MCF 10A (cell line): ENCODE measurements around the gene UNCX. TPM values are rescaled to one million over a fixed set of nuclear protein-coding genes. Genes with fewer than 3 reads are reported as not detected.

Source experiments
- BruUV-seq: library from RNA; stranded (reverse); fragments of 400-500 nt; replicated peaks from 2 replicates; lab custom pipeline; 2021; lab: Mats Ljungman, UMichigan
- CTCF ChIA-PET: fragments of 300-600 bp; sonication (Branson Sonifier 250); formaldehyde crosslinking; extraction: SDS; loops from one replicate; lab custom pipeline; 2021; ENCODE audit warnings: antibody characterized with exemption, inconsistent platforms; lab: Yijun Ruan, JAX
- POLR2A ChIA-PET: fragments of 300-600, 350-650 bp; sonication (Branson Sonifier 250); formaldehyde crosslinking; extraction: SDS; loops from one replicate; lab custom pipeline; 2020; ENCODE audit warnings: antibody characterized with exemption, inconsistent platforms; lab: Yijun Ruan, JAX
- DNase-seq: peaks from one replicate; pipeline ENCODE4 v3.0.0-alpha.2; 2018; ENCODE audit not compliant: unreplicated experiment
- H3K27ac Mint-ChIP-seq: one replicate; pipeline ENCODE4 v1.8.0; 2022; ENCODE audit warnings: mild to moderate bottlenecking, low read depth, mixed read lengths; ENCODE audit not compliant: unreplicated experiment
- H3K27me3 Mint-ChIP-seq: one replicate; pipeline ENCODE4 v1.8.0; 2022; ENCODE audit warnings: mixed read lengths; ENCODE audit not compliant: insufficient read depth, unreplicated experiment
- H3K36me3 Mint-ChIP-seq: one replicate; pipeline ENCODE4 v1.8.0; 2022; ENCODE audit warnings: mild to moderate bottlenecking, moderate library complexity, mixed read lengths; ENCODE audit not compliant: insufficient read depth, unreplicated experiment
- H3K4me1 Mint-ChIP-seq: one replicate; pipeline ENCODE4 v1.8.0; 2022; ENCODE audit warnings: mixed read lengths; ENCODE audit not compliant: insufficient read depth, unreplicated experiment
- H3K4me3 Mint-ChIP-seq: one replicate; pipeline ENCODE4 v1.8.0; 2022; ENCODE audit warnings: mild to moderate bottlenecking, moderate library complexity, mixed read lengths; ENCODE audit not compliant: unreplicated experiment
- H3K9me3 Mint-ChIP-seq: one replicate; pipeline ENCODE4 v1.8.0; 2022; ENCODE audit warnings: mixed read lengths; ENCODE audit not compliant: unreplicated experiment
- intact Hi-C: fragments of 100-400 bp; cut with micrococcal nuclease; formaldehyde crosslinking; loops from 2 replicates; pipeline ENCODE4 v1.14.1; 2022
- total RNA-seq: library from RNA; stranded (reverse); gene quantifications from 2 replicates; pipeline ENCODE4 v1.2.3, GENCODE V29; 2022
- TF ChIP-seq, protein P1 (sequence below): fragments of 200-600 bp; IDR thresholded peaks from one replicate; pipeline ENCODE4 v1.8.0; 2022; ENCODE audit warnings: antibody characterized with exemption, mild to moderate bottlenecking; ENCODE audit not compliant: unreplicated experiment

UNCX gene
- total RNA-seq, 1 experiment from 2014 or later = not detected

GRCh38 chr7:1226186-1226901 lies 6.3 kb upstream of the UNCX start:
- ChIA-PET CTCF (interaction anchor here (0.6 to 1.5 kb wide), 5 partner anchors 9 to 208 kb away, joined by 3 to 6 read pairs (median 4); no protein-coding TSS in a partner anchor), POLR2A (no interaction called here)
- H3K36me3 Mint-ChIP-seq = no peaks in the 10 kb centered on the region
- intact Hi-C loops = no loop called here
- H3K27ac Mint-ChIP-seq = no peak overlapping the region
- H3K4me1 Mint-ChIP-seq = no peaks in the 10 kb centered on the region
- H3K9me3 Mint-ChIP-seq = no peaks in the 10 kb centered on the region
- BruUV-seq = no TSS peak
- DNase-seq = no peak
- peaks cover 65% of the 10 kb centered on the region for H3K27me3 Mint-ChIP-seq
- H3K4me3 Mint-ChIP-seq = no peak overlapping the region
- TF ChIP-seq, protein P1, sequence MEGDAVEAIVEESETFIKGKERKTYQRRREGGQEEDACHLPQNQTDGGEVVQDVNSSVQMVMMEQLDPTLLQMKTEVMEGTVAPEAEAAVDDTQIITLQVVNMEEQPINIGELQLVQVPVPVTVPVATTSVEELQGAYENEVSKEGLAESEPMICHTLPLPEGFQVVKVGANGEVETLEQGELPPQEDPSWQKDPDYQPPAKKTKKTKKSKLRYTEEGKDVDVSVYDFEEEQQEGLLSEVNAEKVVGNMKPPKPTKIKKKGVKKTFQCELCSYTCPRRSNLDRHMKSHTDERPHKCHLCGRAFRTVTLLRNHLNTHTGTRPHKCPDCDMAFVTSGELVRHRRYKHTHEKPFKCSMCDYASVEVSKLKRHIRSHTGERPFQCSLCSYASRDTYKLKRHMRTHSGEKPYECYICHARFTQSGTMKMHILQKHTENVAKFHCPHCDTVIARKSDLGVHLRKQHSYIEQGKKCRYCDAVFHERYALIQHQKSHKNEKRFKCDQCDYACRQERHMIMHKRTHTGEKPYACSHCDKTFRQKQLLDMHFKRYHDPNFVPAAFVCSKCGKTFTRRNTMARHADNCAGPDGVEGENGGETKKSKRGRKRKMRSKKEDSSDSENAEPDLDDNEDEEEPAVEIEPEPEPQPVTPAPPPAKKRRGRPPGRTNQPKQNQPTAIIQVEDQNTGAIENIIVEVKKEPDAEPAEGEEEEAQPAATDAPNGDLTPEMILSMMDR = no peak

- H3K27me3 Mint-ChIP-seq = peaks cover 67% of the 10 kb centered on the region
- H3K36me3 Mint-ChIP-seq = no peaks in the 10 kb centered on the region
- intact Hi-C loops = no loop called here
- DNase-seq = no peak
- TF ChIP-seq, protein P1 = no peak
- H3K9me3 Mint-ChIP-seq = no peaks in the 10 kb centered on the region
- H3K4me1 Mint-ChIP-seq = no peaks in the 10 kb centered on the region
- ChIA-PET CTCF (interaction anchor here (0.6 to 1.1 kb wide), 4 partner anchors 20 to 1443 kb away, joined by 3 to 5 read pairs (median 4); no protein-coding TSS in a partner anchor), POLR2A (interaction anchor here (0.7 kb wide), 1 partner anchor 556 kb away, joined by 3 read pairs; no protein-coding TSS in a partner anchor)
- no peak overlapping the region for H3K27ac Mint-ChIP-seq
- H3K4me3 Mint-ChIP-seq = no peak overlapping the region
- no TSS peak for BruUV-seq
Observed at GRCh38 chr7:1227071-1227804, 5.4 kb upstream of the UNCX start.

GRCh38 chr7:1227814-1228544 lies 4.7 kb upstream of the UNCX start:
- BruUV-seq = no TSS peak

More at GRCh38 chr7:1227814-1228544, 4.7 kb upstream of the UNCX start:
- Mint-ChIP-seq H3K4me3 (no peak overlapping the region), H3K27me3 (peaks cover 71% of the 10 kb centered on the region), H3K36me3 (no peaks in the 10 kb centered on the region), H3K4me1 (no peaks in the 10 kb centered on the region), H3K27ac (no peak overlapping the region), H3K9me3 (no peaks in the 10 kb centered on the region)
- ChIA-PET CTCF (interaction anchor here (0.6 kb wide), 1 partner anchor 21 kb away, joined by 3 read pairs; no protein-coding TSS in a partner anchor), POLR2A (no interaction called here)
- TF ChIP-seq, protein P1 = no peak
- intact Hi-C loops = no loop called here
- DNase-seq = no peak
